ENCODE measurements around the gene SMPD3. TPM values are rescaled to one million over a fixed set of nuclear protein-coding genes. Genes with fewer than 3 reads are reported as not detected.

SMPD3 gene
- total RNA-seq, 1 experiment from 2014 or later: 0.77 TPM

- in situ Hi-C loops (cut with HindIII; ENCODE audit: low pct_unique_long_range_greater_than_20kb, low sequenced_read_pairs): no loop called here
- POLR2A ChIA-PET: no interaction called here
Measured at GRCh38 chr16:68397710-68398201, 50.6 kb downstream of the SMPD3 start.

GRCh38 chr16:68396481-68396880 is 51.8 kb downstream of the SMPD3 start:
- H3K27me3 ChIP-seq (ENCODE audit: control insufficient read depth, insufficient read depth, low read length): no peaks in the 10 kb centered on the region
- no peak for DNase-seq (ENCODE audit: low read depth, low spot score)
- no peak overlapping the region for H3K4me3 ChIP-seq (ENCODE audit: low read depth in 2 of 2, low read length in 2 of 2)
- intact Hi-C loops (cut with micrococcal nuclease; ENCODE audit: unreplicated experiment): no loop called here
- H3K36me3 ChIP-seq (ENCODE audit: control insufficient read depth, insufficient read depth, low read length): no peaks in the 10 kb centered on the region
- CTCF ChIA-PET: no interaction called here
- no TSS peak for BruUV-seq (replicated peaks)
- no peak overlapping the region for H3K27ac ChIP-seq (ENCODE audit: low read length)
- H3K9me3 ChIP-seq (ENCODE audit: control insufficient read depth, insufficient read depth, low read depth, low read length): no peaks in the 10 kb centered on the region
- POLR2A ChIA-PET: interaction anchor here (0.6 kb wide), 2 partner anchors 450 to 1888 kb away, joined by 3 to 15 read pairs; no protein-coding TSS in a partner anchor
- no peaks in the 10 kb centered on the region for H3K4me1 ChIP-seq (ENCODE audit: control insufficient read depth, insufficient read depth, low read length)
- no peak for ATAC-seq
- TF ChIP-seq, protein P1, sequence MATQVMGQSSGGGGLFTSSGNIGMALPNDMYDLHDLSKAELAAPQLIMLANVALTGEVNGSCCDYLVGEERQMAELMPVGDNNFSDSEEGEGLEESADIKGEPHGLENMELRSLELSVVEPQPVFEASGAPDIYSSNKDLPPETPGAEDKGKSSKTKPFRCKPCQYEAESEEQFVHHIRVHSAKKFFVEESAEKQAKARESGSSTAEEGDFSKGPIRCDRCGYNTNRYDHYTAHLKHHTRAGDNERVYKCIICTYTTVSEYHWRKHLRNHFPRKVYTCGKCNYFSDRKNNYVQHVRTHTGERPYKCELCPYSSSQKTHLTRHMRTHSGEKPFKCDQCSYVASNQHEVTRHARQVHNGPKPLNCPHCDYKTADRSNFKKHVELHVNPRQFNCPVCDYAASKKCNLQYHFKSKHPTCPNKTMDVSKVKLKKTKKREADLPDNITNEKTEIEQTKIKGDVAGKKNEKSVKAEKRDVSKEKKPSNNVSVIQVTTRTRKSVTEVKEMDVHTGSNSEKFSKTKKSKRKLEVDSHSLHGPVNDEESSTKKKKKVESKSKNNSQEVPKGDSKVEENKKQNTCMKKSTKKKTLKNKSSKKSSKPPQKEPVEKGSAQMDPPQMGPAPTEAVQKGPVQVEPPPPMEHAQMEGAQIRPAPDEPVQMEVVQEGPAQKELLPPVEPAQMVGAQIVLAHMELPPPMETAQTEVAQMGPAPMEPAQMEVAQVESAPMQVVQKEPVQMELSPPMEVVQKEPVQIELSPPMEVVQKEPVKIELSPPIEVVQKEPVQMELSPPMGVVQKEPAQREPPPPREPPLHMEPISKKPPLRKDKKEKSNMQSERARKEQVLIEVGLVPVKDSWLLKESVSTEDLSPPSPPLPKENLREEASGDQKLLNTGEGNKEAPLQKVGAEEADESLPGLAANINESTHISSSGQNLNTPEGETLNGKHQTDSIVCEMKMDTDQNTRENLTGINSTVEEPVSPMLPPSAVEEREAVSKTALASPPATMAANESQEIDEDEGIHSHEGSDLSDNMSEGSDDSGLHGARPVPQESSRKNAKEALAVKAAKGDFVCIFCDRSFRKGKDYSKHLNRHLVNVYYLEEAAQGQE (IDR thresholded peaks at IDR 0.05; ENCODE audit: insufficient read depth in 1 of 2, low read depth in 2 of 2, low read length in 1 of 2): no peak
- in situ Hi-C loops (cut with HindIII; ENCODE audit: low pct_unique_long_range_greater_than_20kb, low sequenced_read_pairs): no loop called here

More at GRCh38 chr16:68397710-68398201, 50.6 kb downstream of the SMPD3 start:
- no TSS peak for BruUV-seq (replicated peaks)
- CTCF ChIA-PET: no interaction called here
- TF ChIP-seq POLR2AphosphoS5 (IDR thresholded peaks at IDR 0.05; ENCODE audit: low read depth, low read length): no peak
- TF ChIP-seq, protein P1 (IDR thresholded peaks at IDR 0.05; ENCODE audit: insufficient read depth in 1 of 2, low read depth in 2 of 2, low read length in 1 of 2): no peak
- Histone ChIP-seq H3K4me1 (ENCODE audit: control insufficient read depth, insufficient read depth, low read length) (no peaks in the 10 kb centered on the region), H3K27ac (ENCODE audit: low read length) (no peak overlapping the region), H3K9me3 (ENCODE audit: control insufficient read depth, insufficient read depth, low read depth, low read length) (no peaks in the 10 kb centered on the region), H3K36me3 (ENCODE audit: control insufficient read depth, insufficient read depth, low read length) (no peaks in the 10 kb centered on the region), H3K4me3 (ENCODE audit: low read depth in 2 of 2, low read length in 2 of 2) (no peak overlapping the region), H3K27me3 (ENCODE audit: control insufficient read depth, insufficient read depth, low read length) (no peaks in the 10 kb centered on the region)
- ATAC-seq (no peak), DNase-seq (ENCODE audit: low read depth, low spot score) (no peak)
- intact Hi-C loops (cut with micrococcal nuclease; ENCODE audit: unreplicated experiment): no loop called here

DNA sequence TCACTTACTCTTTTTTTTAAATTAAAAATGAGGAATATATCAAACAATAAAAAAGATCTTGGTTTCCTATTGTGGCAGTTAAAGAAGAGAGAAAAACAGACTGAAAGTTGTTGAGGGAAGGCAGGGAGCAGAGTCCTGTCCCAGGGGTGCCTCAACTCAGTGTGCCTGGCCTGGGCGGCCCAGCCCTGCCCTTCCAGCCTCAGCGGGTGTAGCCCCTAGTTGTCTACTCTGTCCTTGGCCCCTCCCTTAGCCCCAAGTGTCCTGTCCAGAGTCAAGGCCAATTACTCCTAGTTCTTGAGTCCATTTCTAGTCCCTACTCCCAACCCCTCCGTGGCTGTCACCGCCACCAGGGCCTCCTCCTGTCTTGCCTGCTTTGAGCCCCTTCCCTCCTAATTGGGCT is 52.5 kb downstream of the SMPD3 start:
- no peaks in the 10 kb centered on the region for H3K27me3 ChIP-seq (ENCODE audit: control insufficient read depth, insufficient read depth, low read length)
- no peak for TF ChIP-seq SIN3A (IDR thresholded peaks at IDR 0.05; ENCODE audit: borderline replicate concordance, insufficient read depth, low read depth, low read length)
- no peak for TF ChIP-seq CTCF (IDR thresholded peaks at IDR 0.05)
- no peak for TF ChIP-seq TCF7L2 (IDR thresholded peaks at IDR 0.05; ENCODE audit: low read depth, low read length)
- TF ChIP-seq, protein P1 (IDR thresholded peaks at IDR 0.05; ENCODE audit: insufficient read depth in 1 of 2, low read depth in 2 of 2, low read length in 1 of 2): no peak
- no peak for TF ChIP-seq POLR2AphosphoS5 (IDR thresholded peaks at IDR 0.05; ENCODE audit: low read depth, low read length)
- no peak overlapping the region for H3K4me3 ChIP-seq (ENCODE audit: low read depth in 2 of 2, low read length in 2 of 2)
- H3K27ac ChIP-seq (ENCODE audit: low read length): no peak overlapping the region
- no peaks in the 10 kb centered on the region for H3K9me3 ChIP-seq (ENCODE audit: control insufficient read depth, insufficient read depth, low read depth, low read length)
- in situ Hi-C loops (cut with HindIII; ENCODE audit: low pct_unique_long_range_greater_than_20kb, low sequenced_read_pairs): no loop called here
- DNase-seq (ENCODE audit: low read depth, low spot score): no peak
- H3K4me1 ChIP-seq (ENCODE audit: control insufficient read depth, insufficient read depth, low read length): no peaks in the 10 kb centered on the region
- no peak for ATAC-seq
- BruUV-seq (replicated peaks): no TSS peak
- ChIA-PET CTCF (no interaction called here), POLR2A (no interaction called here)
- no peaks in the 10 kb centered on the region for H3K36me3 ChIP-seq (ENCODE audit: control insufficient read depth, insufficient read depth, low read length)
- intact Hi-C loops (cut with micrococcal nuclease; ENCODE audit: unreplicated experiment): no loop called here
